ENCODE measurements around the gene ADGRB3.
"Not testable (repeated sequence)": the region's sequence is repeated elsewhere in the genome, so short reads cannot be mapped to it uniquely, and the experiment has no call there.

Gene ADGRB3

GRCh38 chr6:68743099-68743498, 108.0 kb downstream of the ADGRB3 start:
- DNase-seq, result no peak

- DNase-seq, result not testable (repeated sequence)
These were observed 109.3 kb downstream of the ADGRB3 start for GRCh38 chr6:68744376-68744775.

- no peak for DNase-seq
These were observed 111.3 kb downstream of the ADGRB3 start for GRCh38 chr6:68746376-68746775.

- DNase-seq, result no peak
These were observed 112.2 kb downstream of the ADGRB3 start for GRCh38 chr6:68747110-68747790.

GRCh38 chr6:68747832-68748231, 112.8 kb downstream of the ADGRB3 start:
- DNase-seq, result not testable (repeated sequence)

- DNase-seq, result no peak
These were observed 119.7 kb downstream of the ADGRB3 start for GRCh38 chr6:68754681-68755213.

GRCh38 chr6:68756454-68757375, 121.6 kb downstream of the ADGRB3 start:
- no peak for DNase-seq

- no peak for DNase-seq
These were observed 122.7 kb downstream of the ADGRB3 start for GRCh38 chr6:68757821-68758220.

GRCh38 chr6:68758559-68758958, 123.5 kb downstream of the ADGRB3 start:
- no peak for DNase-seq

- no peak for DNase-seq
These were observed 125.4 kb downstream of the ADGRB3 start for GRCh38 chr6:68760485-68760884.

- DNase-seq, result no peak
These were observed 126.0 kb downstream of the ADGRB3 start for GRCh38 chr6:68760941-68761676.

- no peak for DNase-seq
These were observed 126.9 kb downstream of the ADGRB3 start for GRCh38 chr6:68761985-68762384.

- no peak for DNase-seq
These were observed 136.3 kb downstream of the ADGRB3 start for GRCh38 chr6:68771426-68771825.

- DNase-seq, result no peak
These were observed 139.8 kb downstream of the ADGRB3 start for GRCh38 chr6:68774843-68775242.

GRCh38 chr6:68776354-68776753, 141.3 kb downstream of the ADGRB3 start:
- no peak for DNase-seq

- DNase-seq, result no peak
These were observed 142.9 kb downstream of the ADGRB3 start for GRCh38 chr6:68777956-68778355.

- DNase-seq, result no peak
These were observed 143.4 kb downstream of the ADGRB3 start for GRCh38 chr6:68778356-68779020.

- DNase-seq, result no peak
These were observed 144.3 kb downstream of the ADGRB3 start for GRCh38 chr6:68779366-68779765.

GRCh38 chr6:68790128-68790527, 155.0 kb downstream of the ADGRB3 start:
- DNase-seq, result not testable (repeated sequence)

- DNase-seq, result not testable (repeated sequence)
These were observed 179.9 kb downstream of the ADGRB3 start for GRCh38 chr6:68814976-68815375.

GRCh38 chr6:68826501-68826900, 191.4 kb downstream of the ADGRB3 start:
- DNase-seq, result no peak

GRCh38 chr6:68834551-68834950, 199.5 kb downstream of the ADGRB3 start:
- no peak for DNase-seq

- DNase-seq, result no peak
These were observed 203.5 kb downstream of the ADGRB3 start for GRCh38 chr6:68838571-68838970.
